Mammary epithelial cell (primary cell): ENCODE results near the gene PFDN1.

ENCODE experiments used
- EZH2 ChIP-seq: IDR thresholded peaks from 2 replicates; pipeline ENCODE4 v1.6.1; 2012; ENCODE audit warnings: low read length, inconsistent platforms, borderline replicate concordance
- TF ChIP-seq, protein P1 (sequence below), 2 donors: IDR thresholded peaks in 1 of 2; conservative IDR thresholded peaks in 1 of 2; 2 replicates each; pipeline ENCODE4 v1.5.1; 2011 to 2012; ENCODE audit warnings: inconsistent platforms in 2 of 2, low read length in 2 of 2, mild to moderate bottlenecking in 2 of 2, control low read depth in 1 of 2, low read depth in 1 of 2; ENCODE audit not compliant: insufficient read depth in 1 of 2; ENCODE audit errors: extremely low read depth in 1 of 2

DNA sequence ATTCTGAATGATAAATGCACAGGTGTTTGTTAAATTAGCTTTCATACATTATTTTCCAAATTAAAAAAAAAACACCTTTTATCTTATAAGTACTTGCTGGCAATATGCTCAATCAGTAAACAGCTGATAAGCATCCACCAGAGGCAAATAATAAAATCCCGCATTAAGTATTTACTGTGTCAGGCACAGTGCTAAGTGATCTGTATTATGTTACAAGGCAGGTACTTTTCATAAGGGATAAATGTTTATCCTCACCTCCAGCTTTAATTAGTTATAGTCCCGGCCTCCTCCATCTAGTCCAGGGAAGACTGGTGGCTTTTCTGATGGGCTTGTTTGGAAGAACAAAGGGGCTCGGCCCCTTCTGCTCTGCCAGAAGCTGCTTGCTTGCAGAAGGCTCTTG, 40.1 kb downstream of the PFDN1 start:
- TF ChIP-seq, protein P1, sequence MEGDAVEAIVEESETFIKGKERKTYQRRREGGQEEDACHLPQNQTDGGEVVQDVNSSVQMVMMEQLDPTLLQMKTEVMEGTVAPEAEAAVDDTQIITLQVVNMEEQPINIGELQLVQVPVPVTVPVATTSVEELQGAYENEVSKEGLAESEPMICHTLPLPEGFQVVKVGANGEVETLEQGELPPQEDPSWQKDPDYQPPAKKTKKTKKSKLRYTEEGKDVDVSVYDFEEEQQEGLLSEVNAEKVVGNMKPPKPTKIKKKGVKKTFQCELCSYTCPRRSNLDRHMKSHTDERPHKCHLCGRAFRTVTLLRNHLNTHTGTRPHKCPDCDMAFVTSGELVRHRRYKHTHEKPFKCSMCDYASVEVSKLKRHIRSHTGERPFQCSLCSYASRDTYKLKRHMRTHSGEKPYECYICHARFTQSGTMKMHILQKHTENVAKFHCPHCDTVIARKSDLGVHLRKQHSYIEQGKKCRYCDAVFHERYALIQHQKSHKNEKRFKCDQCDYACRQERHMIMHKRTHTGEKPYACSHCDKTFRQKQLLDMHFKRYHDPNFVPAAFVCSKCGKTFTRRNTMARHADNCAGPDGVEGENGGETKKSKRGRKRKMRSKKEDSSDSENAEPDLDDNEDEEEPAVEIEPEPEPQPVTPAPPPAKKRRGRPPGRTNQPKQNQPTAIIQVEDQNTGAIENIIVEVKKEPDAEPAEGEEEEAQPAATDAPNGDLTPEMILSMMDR (conservative IDR thresholded peaks at IDR 0.05 in 1 of 2, IDR thresholded peaks at IDR 0.05 in 1 of 2; ENCODE audit: extremely low read depth in 1 of 2, insufficient read depth in 1 of 2, low read depth in 1 of 2, low read length in 2 of 2): no peak
- no peak for TF ChIP-seq EZH2
